HEK293T (cell line): ENCODE data around the gene ZNF26.

Experiments used
- ELF4 ChIP-seq: fragments of 450-650 bp; IDR thresholded peaks from 2 replicates; pipeline ENCODE4 v1.6.1; 2017; ENCODE audit warnings: antibody characterized with exemption
- FOXK2 ChIP-seq: fragments of 450-650 bp; IDR thresholded peaks from 2 replicates; pipeline ENCODE4 v1.6.1; 2016; ENCODE audit warnings: mild to moderate bottlenecking
- LEF1 ChIP-seq: fragments of 450-650 bp; IDR thresholded peaks from 2 replicates; pipeline ENCODE4 v1.6.1; 2017; ENCODE audit warnings: mild to moderate bottlenecking, borderline replicate concordance

- no peak for TF ChIP-seq FOXK2
- TF ChIP-seq ELF4, result no peak
- TF ChIP-seq LEF1, result no peak
Measured at GRCh38 chr12:132998741-132999140, 12.6 kb downstream of the ZNF26 start.
